Measurements from ENCODE around the gene CDK17. TPM values are rescaled to one million over a fixed set of nuclear protein-coding genes. Genes with fewer than 3 reads are reported as not detected.

CDK17 gene
- total RNA-seq, 1 donor from 2014 or later: 72.4 TPM

- Histone ChIP-seq H3K27ac (no peak overlapping the region), H3K9me3 (no peaks in the 10 kb centered on the region), H3K36me3 (no peaks in the 10 kb centered on the region), H3K27me3 (no peaks in the 10 kb centered on the region), H3K4me3 (no peak overlapping the region), H3K4me1 (peaks cover 7% of the 10 kb centered on the region)
- no peak for DNase-seq (ENCODE audit: extremely low spot score in 2 of 2)
- TF ChIP-seq POLR2AphosphoS5 (IDR thresholded peaks at IDR 0.05; ENCODE audit: insufficient read depth in 1 of 2, low read depth in 1 of 2): no peak
- no peak for TF ChIP-seq POLR2A (IDR thresholded peaks at IDR 0.05)
- TF ChIP-seq CTCF (IDR thresholded peaks at IDR 0.05): no peak
- intact Hi-C loops (cut with DNase I): no loop called here
These were observed 89.0 kb downstream of the CDK17 start for GRCh38 chr12:96311191-96311590.

GRCh38 chr12:96310067-96310466 is 90.2 kb downstream of the CDK17 start:
- Histone ChIP-seq H3K9me3 (no peaks in the 10 kb centered on the region), H3K27ac (no peak overlapping the region), H3K4me3 (no peak overlapping the region), H3K27me3 (no peaks in the 10 kb centered on the region), H3K36me3 (no peaks in the 10 kb centered on the region), H3K4me1 (peaks cover 7% of the 10 kb centered on the region)
- DNase-seq (ENCODE audit: extremely low spot score in 2 of 2): no peak
- intact Hi-C loops (cut with DNase I): no loop called here
- TF ChIP-seq POLR2AphosphoS5 (IDR thresholded peaks at IDR 0.05; ENCODE audit: insufficient read depth in 1 of 2, low read depth in 1 of 2) (no peak), POLR2A (IDR thresholded peaks at IDR 0.05) (no peak), CTCF (IDR thresholded peaks at IDR 0.05) (no peak)

GRCh38 chr12:96308881-96309280 is 91.4 kb downstream of the CDK17 start:
- Histone ChIP-seq H3K4me3 (no peak overlapping the region), H3K27ac (no peak overlapping the region), H3K9me3 (no peaks in the 10 kb centered on the region), H3K36me3 (no peaks in the 10 kb centered on the region), H3K4me1 (no peaks in the 10 kb centered on the region), H3K27me3 (no peaks in the 10 kb centered on the region)
- TF ChIP-seq CTCF (IDR thresholded peaks at IDR 0.05) (no peak), POLR2A (IDR thresholded peaks at IDR 0.05) (no peak), POLR2AphosphoS5 (IDR thresholded peaks at IDR 0.05; ENCODE audit: insufficient read depth in 1 of 2, low read depth in 1 of 2) (no peak)
- intact Hi-C loops (cut with DNase I): no loop called here
- DNase-seq (ENCODE audit: extremely low spot score in 2 of 2): no peak

- H3K4me3 ChIP-seq: no peak overlapping the region
- H3K36me3 ChIP-seq: no peaks in the 10 kb centered on the region
- intact Hi-C loops (cut with DNase I): no loop called here
- H3K27me3 ChIP-seq: no peaks in the 10 kb centered on the region
- no peak overlapping the region for H3K27ac ChIP-seq
- TF ChIP-seq POLR2AphosphoS5 (IDR thresholded peaks at IDR 0.05; ENCODE audit: insufficient read depth in 1 of 2, low read depth in 1 of 2): no peak
- no peak for TF ChIP-seq CTCF (IDR thresholded peaks at IDR 0.05)
- TF ChIP-seq POLR2A (IDR thresholded peaks at IDR 0.05): no peak
- H3K4me1 ChIP-seq: no peaks in the 10 kb centered on the region
- H3K9me3 ChIP-seq: no peaks in the 10 kb centered on the region
- DNase-seq (ENCODE audit: extremely low spot score in 2 of 2): no peak
These were observed 94.6 kb downstream of the CDK17 start for GRCh38 chr12:96305665-96306064.

- H3K9me3 ChIP-seq: no peaks in the 10 kb centered on the region
- no peaks in the 10 kb centered on the region for H3K4me1 ChIP-seq
- TF ChIP-seq CTCF (IDR thresholded peaks at IDR 0.05) (no peak), POLR2A (IDR thresholded peaks at IDR 0.05) (no peak), POLR2AphosphoS5 (IDR thresholded peaks at IDR 0.05; ENCODE audit: insufficient read depth in 1 of 2, low read depth in 1 of 2) (no peak)
- no peaks in the 10 kb centered on the region for H3K27me3 ChIP-seq
- no peaks in the 10 kb centered on the region for H3K36me3 ChIP-seq
- intact Hi-C loops (cut with DNase I): no loop called here
- no peak for DNase-seq (ENCODE audit: extremely low spot score in 2 of 2)
- H3K4me3 ChIP-seq: no peak overlapping the region
- no peak overlapping the region for H3K27ac ChIP-seq
These were observed 96.6 kb downstream of the CDK17 start for GRCh38 chr12:96303653-96304052.
